Renal pelvis (tissue), 4 donors: ENCODE results near the gene AKR1C1. TPM values are rescaled to one million over a fixed set of nuclear protein-coding genes. Genes with fewer than 3 reads are reported as not detected.
A peak's percentile ranks its signal among the peaks of the same experiment; 100 is the strongest.
"Not testable (repeated sequence)": the region's sequence is repeated elsewhere in the genome, so short reads cannot be mapped to it uniquely, and the experiment has no call there.

Experiments
- DNase-seq: peaks from one replicate; pipeline ENCODE4 v3.0.0-alpha.2; 2013
- polyA plus RNA-seq, 3 donors: library from polyadenylated mRNA; unstranded; fragments of 120-200 nt; gene quantifications; one replicate each; pipeline ENCODE4 v1.2.1, GENCODE V29; 2013; ENCODE audit not compliant: insufficient read length in 3 of 3

Gene AKR1C1
- polyA plus RNA-seq, 3 donors = 10.3 to 15.7 (median 13.1) TPM

- DNase-seq = not testable (repeated sequence)
These were observed 51.1 kb downstream of the AKR1C1 start for GRCh38 chr10:5014200-5014910.

GRCh38 chr10:5014936-5015335 lies 51.7 kb downstream of the AKR1C1 start:
- no peak for DNase-seq

- DNase-seq = peak; percentile 52
These were observed 54.9 kb downstream of the AKR1C1 start for GRCh38 chr10:5018134-5018533.

- not testable (repeated sequence) for DNase-seq
These were observed 55.6 kb downstream of the AKR1C1 start for GRCh38 chr10:5018671-5019277.

GRCh38 chr10:5019770-5020612 lies 56.8 kb downstream of the AKR1C1 start:
- not testable (repeated sequence) for DNase-seq

GRCh38 chr10:5021624-5022290 lies 58.5 kb downstream of the AKR1C1 start:
- not testable (repeated sequence) for DNase-seq

- no peak for DNase-seq
These were observed 60.1 kb downstream of the AKR1C1 start for GRCh38 chr10:5023177-5023805.

GRCh38 chr10:5025461-5025881 lies 62.3 kb downstream of the AKR1C1 start:
- DNase-seq = not testable (repeated sequence)

- DNase-seq = no peak
These were observed 67.8 kb downstream of the AKR1C1 start for GRCh38 chr10:5030989-5031388.

- DNase-seq = not testable (repeated sequence)
These were observed 68.4 kb downstream of the AKR1C1 start for GRCh38 chr10:5031588-5031987.

- not testable (repeated sequence) for DNase-seq
These were observed 69.2 kb downstream of the AKR1C1 start for GRCh38 chr10:5032444-5032843.

Other genes with a start within 250 kb of the AKR1C1 start
- gene AKR1E2, start 137.2 kb upstream of the AKR1C1 start, polyA plus RNA-seq = 10 to 100 TPM in 1 of 3 donors, 1 to 10 TPM in 2; 4.8 to 11.4 (median 7.9) TPM
- gene AKR1C2, start 40.4 kb downstream of the AKR1C1 start, polyA plus RNA-seq = 1 to 10 TPM; 5.1 to 9.2 (median 7.9) TPM
- gene AKR1C3, start 131.0 kb downstream of the AKR1C1 start, polyA plus RNA-seq = 10 to 100 TPM; 52.2 to 77.9 (median 60.5) TPM
- gene AKR1C8, start 221.7 kb downstream of the AKR1C1 start, polyA plus RNA-seq = 1 to 10 TPM in 1 of 3 donors, under 1 TPM in 2; 0.28 to 1.1 (median 0.49) TPM
- under 1 TPM in 1 of 3 donors, not detected in 2; 0.10 TPM for gene AKR1C4, start 233.4 kb downstream of the AKR1C1 start, polyA plus RNA-seq